Stimulated activated naive CD4-positive, alpha-beta T cell (primary cell): ENCODE measurements around the gene UGT1A7.

ENCODE experiments used
- DNase-seq, 6 experiments: peaks; one replicate each; lab custom pipeline; 2025; lab: John Stamatoyannopoulos, UW

UGT1A7 gene

DNA sequence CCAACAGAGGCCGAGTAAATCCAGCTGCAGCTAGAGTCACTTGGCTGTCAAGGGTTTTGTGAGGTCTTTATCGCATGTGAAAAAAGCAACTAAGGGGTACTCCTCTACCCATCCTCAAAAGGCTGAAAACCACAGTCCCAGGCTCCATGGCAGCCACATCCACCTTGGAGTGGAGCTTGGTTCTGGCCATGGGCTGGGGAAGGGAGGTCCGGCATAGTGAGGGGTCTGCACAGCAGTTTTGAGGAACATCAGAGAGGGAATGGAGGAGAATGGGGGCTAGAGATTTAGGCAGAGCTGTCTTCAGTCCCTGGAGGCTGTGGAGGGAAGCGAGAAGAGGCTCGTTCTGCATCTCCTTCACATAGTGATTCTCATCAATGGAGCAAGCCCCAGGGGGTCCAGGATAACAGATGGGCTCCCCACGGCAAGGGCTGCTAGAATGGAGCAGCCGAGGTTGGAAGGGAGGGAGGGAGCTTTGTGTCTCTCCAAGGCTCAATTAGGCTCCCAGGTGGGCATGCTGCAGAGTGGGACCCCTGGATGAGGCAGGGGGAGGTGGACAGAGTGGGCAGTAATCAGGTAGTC, 117.5 kb downstream of the UGT1A7 start:
- no peak for DNase-seq

DNA sequence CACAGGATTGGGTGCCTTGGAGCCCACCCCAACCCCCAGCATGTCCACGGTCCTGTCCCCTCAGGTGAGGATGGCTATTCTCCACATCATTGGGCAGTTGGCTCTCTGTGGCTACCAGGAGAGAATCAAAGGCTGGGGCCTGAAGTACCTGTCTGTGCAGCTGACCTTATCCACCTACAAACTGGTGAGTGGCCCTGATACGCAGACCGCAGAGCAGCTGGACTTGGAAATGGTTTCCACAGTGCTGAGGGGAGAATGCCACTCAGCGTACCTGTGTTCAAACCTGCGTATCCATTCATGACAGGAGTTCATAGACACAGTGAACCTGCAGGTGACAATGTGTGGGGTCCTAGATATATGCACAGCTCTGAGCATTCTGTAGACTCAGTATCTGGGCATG, 118.0 kb downstream of the UGT1A7 start:
- no peak for DNase-seq

DNA sequence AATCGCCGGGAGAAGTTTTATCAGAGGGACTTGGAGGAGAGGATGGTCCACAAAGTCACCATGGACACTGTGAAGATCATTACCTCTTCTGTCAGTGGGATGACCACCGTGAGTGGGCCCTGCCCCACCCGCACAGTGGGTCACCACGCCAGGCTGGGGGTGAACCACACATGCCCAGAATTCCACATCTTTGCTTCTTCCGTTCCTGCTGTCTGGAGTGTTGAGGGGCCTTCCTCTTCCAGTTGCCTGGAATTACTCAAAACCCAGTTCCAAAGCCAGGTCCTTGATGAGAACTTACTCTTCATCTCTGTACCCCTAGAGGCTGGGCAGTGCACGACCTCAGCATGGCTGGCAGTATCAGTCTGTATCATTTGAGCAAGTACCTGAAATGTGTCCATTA, 118.5 kb downstream of the UGT1A7 start:
- no peak for DNase-seq

DNA sequence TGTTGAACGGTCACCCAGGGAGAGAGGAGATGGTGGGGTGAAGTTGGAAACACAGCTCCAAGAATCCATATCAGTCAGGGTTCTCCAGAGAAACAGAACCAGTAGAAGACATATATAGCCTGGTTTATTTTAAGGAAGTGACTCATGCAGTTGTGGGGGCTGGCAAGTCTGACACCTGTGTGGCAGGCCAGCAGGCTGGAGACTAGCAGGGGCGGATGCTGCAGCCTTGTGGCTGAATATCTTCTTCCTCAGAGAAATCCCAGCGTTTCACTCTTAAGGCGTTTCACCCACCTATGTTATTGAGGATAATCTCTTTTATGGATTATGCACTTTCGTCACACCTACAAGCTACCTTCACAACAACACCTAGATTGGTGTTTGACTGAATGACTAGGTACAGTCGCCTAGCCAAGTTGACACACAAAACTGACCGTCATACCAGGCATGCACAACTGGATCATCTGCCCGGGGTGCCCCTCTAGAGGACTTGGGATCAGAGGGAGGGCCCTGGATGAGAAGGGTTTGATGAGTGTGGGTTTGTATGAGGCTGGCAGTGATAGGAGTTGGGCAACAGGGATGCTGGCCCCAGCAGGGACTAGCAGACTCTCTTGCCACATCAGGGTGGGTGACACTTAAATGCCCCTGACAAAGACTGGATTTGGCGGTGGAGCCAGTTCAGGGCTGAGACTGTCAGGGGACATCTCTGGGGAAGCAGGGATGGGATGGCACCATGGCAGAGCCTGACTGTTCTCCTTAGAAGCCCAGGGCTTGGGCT, 119.8 kb downstream of the UGT1A7 start:
- no peak for DNase-seq

DNA sequence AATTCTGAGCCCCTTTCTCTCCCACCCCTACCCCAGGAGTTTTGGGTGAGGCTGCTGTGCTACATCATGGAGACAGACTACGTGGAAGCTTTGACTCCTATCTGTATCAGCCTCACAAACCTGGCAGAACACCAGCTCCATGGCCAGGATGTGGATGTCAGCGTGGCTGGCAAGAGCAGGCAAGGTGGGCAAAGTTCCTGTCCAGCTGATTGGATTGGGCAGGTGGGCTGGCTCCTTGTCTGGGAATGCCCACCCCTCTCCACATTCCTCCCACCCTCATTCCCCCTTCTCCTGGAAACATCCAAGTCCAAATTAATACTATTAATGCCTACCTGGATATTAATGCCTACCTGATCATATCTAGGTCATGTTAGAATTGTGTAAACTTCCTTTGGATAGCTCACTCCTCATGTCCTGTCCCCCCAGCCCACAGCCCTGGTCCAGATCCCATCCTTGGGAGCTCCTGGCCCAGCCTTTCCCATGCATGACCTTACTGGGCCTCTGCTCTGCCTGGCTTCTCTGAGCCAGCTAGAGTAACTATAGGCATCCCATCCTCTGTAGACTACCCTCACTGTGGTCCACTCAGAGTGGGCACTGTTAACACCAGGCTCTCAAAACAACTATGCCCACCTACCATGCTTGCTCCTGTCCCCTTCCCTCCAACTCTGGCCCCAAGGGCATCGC, 120.6 kb downstream of the UGT1A7 start:
- no peak for DNase-seq

DNA sequence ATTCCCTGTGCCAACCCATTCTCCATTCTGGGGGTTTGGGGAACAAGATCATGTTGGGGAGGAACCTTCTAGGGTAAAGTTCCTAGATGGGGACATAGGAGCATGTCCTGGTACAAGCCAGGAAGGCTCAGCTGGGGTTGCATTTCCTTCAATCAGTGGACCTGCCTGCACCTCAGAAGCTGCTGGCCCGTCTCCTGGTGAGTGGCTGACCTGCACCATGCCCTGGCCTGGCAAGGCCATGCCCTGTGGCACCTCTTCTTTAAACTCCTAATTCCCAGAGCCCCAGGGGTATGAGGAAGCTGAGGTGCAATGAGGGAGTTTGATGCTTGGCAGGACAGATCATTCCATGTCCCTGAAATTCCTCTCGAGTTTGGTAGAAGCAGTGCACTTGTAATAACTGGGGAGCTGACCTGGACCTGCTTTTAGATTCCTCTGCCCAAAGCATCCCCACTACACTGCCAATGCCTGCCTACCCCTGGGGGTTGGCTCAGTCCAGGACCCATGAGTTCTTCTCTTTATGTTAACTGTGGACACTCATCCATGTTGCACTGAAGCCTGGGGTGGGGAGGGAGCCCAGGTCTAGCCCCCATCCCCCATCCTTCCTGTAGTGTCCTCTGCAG, 121.7 kb downstream of the UGT1A7 start:
- DNase-seq: no peak

- no peak for DNase-seq
Observed at GRCh38 chr2:233803994-233804393, 122.3 kb downstream of the UGT1A7 start.

DNA sequence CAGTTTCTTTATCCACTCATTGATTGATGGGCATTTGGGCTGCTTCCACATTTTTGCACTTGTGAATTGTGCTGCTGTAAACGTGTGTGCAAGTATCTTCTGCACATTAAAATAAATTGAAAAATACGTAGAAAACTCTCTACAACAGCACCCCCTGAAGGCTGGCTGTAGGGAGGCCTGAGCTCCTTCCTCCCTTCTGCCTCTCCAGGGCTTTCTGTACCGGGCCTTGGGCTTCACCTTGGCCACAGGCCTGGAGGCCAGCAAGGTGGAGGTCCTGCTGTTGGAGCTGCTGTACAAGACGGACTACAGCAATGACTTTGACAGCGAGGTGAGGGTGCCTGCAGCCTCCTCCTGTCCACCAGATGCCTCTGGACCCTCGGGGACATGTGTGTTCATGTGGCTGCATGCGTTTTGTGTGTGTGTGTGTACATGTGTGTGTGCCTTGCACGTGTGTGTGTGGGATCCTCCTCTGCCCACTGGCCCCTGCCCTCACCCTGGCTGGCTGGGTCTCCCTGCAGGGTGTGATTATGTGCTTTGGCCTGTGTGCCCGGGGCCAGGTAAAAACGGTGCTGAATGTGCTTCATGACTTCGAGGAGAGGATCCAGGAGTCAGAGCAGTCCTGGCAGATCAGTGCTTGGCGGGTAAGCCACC, 125.6 kb downstream of the UGT1A7 start:
- no peak for DNase-seq

DNA sequence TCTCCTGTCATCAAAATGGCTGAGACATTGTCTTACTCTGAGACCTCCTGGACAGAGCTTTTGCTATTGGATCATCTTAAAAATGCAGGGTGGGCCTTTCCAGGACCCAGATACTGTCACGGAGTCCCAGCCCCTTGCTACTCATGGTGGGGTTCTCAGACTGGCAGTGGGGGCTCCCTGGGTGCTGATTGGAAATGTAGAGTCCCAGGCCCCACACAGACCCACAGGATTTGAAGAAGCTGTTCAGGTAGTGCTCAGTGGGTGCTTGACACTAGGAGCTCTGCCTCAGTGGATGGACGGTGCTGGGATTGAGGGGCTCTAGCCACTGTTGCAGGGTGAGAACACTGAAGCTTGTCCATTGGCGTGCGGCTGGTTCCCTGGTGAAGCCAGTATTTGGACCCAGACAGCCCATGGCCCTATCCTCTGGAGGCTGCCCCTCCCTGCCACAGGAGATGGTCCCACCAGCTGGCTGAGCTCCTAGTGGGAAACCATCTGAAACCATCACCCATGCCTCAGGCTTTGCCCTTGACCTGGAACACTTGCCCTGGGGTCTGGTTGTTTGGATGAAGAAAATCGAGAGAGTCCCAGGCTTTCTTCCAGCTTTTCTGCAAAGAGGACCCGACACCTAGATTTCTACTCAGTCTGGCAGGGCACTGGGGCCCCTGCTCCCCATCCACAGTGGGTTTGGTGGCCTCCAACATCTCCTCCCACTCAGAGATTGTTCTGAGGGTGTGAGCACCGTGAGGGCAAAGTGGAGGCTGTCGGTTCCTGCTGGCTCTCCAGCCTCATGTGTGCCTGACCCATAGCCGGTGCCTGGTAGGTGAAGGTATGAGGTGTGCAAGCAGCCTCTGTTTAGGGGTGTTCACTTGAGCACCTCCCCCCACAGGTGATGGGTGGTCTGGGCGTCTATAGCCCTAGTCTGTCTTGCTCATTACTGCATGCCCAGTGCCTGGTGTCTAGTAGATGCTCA, 126.5 kb downstream of the UGT1A7 start:
- DNase-seq: no peak

GRCh38 chr2:233810385-233810784, 128.7 kb downstream of the UGT1A7 start:
- DNase-seq: no peak

GRCh38 chr2:233811087-233811486, 129.4 kb downstream of the UGT1A7 start:
- DNase-seq: no peak

- DNase-seq: no peak
Observed at GRCh38 chr2:233811732-233812131, 130.0 kb downstream of the UGT1A7 start.

DNA sequence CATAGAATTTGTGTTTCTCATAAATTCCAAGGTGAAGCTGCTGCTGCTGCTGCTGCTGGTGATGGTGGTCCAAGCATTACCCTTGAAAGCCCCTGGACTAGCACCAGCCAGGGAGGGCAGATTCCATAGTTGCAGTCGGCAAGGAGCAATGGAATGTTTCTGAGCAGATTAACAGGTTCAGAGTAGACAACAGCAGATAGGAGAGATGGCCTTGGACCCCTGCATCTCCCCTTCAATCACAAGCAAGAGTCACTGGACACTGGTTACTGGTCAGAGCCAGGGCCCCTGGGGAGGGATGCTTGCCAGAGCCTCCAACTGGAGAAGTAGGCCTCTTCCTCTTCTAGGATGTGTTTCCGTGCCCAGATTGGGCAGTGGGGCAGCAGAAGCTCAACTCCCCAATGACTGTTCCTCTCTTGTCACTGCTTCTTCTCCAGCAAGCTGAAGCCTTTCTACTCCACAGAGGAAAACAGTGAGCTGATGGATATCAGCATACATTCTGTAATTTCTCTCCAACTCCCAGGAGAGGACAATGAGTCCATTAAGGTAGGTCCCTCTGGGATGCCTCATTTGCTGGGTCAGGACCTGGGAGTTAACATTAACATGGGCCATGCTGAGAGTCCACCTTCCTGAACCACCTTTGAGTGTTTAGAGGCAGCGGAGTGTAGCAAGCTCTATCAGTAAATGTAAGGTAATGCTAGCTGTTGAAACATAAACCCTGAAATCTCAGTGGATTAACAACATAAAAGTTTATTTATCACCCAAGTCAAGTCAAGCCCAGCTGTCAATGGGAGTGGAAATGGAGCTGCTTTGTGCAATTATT, 131.7 kb downstream of the UGT1A7 start:
- DNase-seq: no peak

- no peak for DNase-seq
Observed at GRCh38 chr2:233814056-233814835, 132.5 kb downstream of the UGT1A7 start.

DNA sequence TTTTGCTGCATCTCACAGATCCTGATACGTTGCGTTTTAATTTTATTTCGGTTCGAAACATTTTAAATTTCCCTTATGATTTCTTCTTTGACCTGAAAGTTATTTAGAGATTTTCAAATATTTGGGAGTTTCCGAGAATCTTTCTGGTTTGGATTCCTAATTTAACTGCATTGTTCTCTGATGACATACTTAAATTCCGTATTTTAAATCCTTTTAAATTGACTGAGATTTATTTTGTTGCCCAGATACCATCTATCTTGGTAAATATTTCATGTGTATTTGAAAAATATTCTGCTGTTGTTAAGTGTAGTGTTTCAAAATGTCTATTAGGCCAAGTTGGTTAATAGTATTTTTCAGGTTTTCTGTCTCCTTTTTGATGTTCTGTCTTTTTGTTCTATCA, 134.2 kb downstream of the UGT1A7 start:
- no peak for DNase-seq

GRCh38 chr2:233816334-233816733, 134.6 kb downstream of the UGT1A7 start:
- no peak for DNase-seq

DNA sequence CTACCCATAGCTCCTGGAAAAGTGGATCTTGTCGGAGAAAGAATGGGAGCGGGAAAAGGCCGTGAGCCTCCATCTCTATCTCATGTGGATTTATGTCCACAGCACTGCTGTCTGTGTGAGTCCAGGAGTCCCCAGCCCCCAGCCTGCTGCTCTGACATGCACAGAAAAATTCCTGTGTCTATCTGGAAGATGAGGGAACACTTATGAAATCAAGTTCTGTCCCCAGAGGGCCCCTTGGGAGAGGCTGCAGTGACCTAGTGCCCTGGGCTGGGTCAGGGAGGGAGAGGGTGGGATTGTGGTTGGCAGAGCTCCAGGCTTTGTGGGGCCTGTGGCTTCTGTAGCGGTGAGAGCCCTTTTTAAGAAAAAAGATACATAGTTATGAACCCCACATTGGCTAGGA, 135.1 kb downstream of the UGT1A7 start:
- DNase-seq: no peak

GRCh38 chr2:233817361-233817911, 135.7 kb downstream of the UGT1A7 start:
- no peak for DNase-seq

DNA sequence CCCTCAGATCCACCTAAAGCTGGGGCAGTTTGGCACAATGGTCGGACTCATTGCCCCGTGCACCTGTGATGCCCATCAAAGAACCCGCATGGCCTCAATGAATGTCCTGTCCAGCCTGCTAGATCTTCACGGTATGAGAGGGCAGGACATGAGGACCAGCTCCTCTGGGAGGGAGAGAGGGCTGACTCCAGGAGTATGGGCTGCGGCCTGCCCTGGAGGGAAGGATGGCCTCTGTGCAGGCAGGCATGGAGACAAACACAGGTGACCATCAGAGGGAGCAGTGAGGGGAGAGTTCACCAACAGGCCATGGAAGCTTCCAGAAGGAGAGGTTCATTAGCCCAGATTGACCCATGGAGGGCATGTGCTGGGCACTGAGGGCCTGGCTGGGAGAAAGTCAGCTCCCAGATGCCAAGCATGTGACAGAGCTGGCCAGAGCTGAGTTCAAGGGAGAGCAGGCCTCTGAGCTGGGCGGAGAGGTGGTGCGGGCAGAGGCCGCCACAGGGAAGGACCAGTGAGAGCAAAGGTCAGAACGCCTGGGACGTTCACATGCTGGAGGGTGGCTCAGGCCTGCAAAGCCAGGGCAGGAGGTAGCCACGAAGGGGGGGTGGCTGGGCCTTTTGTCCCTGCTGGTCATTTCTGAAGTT, 136.4 kb downstream of the UGT1A7 start:
- no peak for DNase-seq
